ENCODE data around the gene GPR173. TPM values are rescaled to one million over a fixed set of nuclear protein-coding genes. Genes with fewer than 3 reads are reported as not detected.

GPR173 gene
- total RNA-seq, 3 donors from 2014 or later, result 0.38 to 2.2 (median 1.3) TPM

- Histone ChIP-seq H3K4me1 (ENCODE audit: low read depth) (no peaks in the 10 kb centered on the region), H3K9me3 (no peaks in the 10 kb centered on the region), H3K4me3 (no peak overlapping the region), H3K36me3 (ENCODE audit: low read depth) (no peaks in the 10 kb centered on the region)
- peak; percentile 16 for TF ChIP-seq CTCF (IDR thresholded peaks at IDR 0.05)
- peak; percentile 85 to 90 (median 87) for DNase-seq
- intact Hi-C loops (cut with DNase I, micrococcal nuclease), result no loop called here
- peak; percentile 79 for ATAC-seq
These were observed 44.6 kb downstream of the GPR173 start for GRCh38 chrX:53093177-53093655.

GRCh38 chrX:53093748-53094581, 45.4 kb downstream of the GPR173 start, which contains the start of gene KANTR:
KANTR (plus strand) TSS chrX:53094142; CDS start chrX:53124273, 30,131 bp downstream.
- H3K36me3 ChIP-seq (ENCODE audit: low read depth), result no peaks in the 10 kb centered on the region
- no peaks in the 10 kb centered on the region for H3K9me3 ChIP-seq
- DNase-seq (peak; percentile 84 to 89 (median 89)), ATAC-seq (peak; percentile 91)
- intact Hi-C loops (cut with DNase I, micrococcal nuclease), result no loop called here
- no peaks in the 10 kb centered on the region for H3K4me1 ChIP-seq (ENCODE audit: low read depth)
- no peak for TF ChIP-seq CTCF (IDR thresholded peaks at IDR 0.05)
- H3K4me3 ChIP-seq, result peak within 1 kb of the TSS; percentile 22

GRCh38 chrX:53094582-53094905, 46.0 kb downstream of the GPR173 start:
- intact Hi-C loops (cut with DNase I, micrococcal nuclease), result no loop called here
- H3K36me3 ChIP-seq (ENCODE audit: low read depth), result no peaks in the 10 kb centered on the region

GRCh38 chrX:53095796-53096195, 47.2 kb downstream of the GPR173 start:
- intact Hi-C loops (cut with DNase I, micrococcal nuclease), result no loop called here
- Histone ChIP-seq H3K36me3 (ENCODE audit: low read depth) (no peaks in the 10 kb centered on the region), H3K4me1 (ENCODE audit: low read depth) (no peaks in the 10 kb centered on the region), H3K4me3 (no peak overlapping the region), H3K9me3 (no peaks in the 10 kb centered on the region)
- TF ChIP-seq CTCF (IDR thresholded peaks at IDR 0.05), result no peak
- no peak for ATAC-seq
- no peak for DNase-seq

More at GRCh38 chrX:53094582-53094905, 46.0 kb downstream of the GPR173 start:
- ATAC-seq (no peak), DNase-seq (no peak)
- Histone ChIP-seq H3K9me3 (no peaks in the 10 kb centered on the region), H3K4me3 (peak overlapping the region; percentile 22), H3K4me1 (ENCODE audit: low read depth) (no peaks in the 10 kb centered on the region)
- no peak for TF ChIP-seq CTCF (IDR thresholded peaks at IDR 0.05)

- Histone ChIP-seq H3K4me1 (ENCODE audit: low read depth) (no peaks in the 10 kb centered on the region), H3K9me3 (no peaks in the 10 kb centered on the region), H3K4me3 (no peak overlapping the region), H3K36me3 (ENCODE audit: low read depth) (no peaks in the 10 kb centered on the region)
- DNase-seq (no peak), ATAC-seq (peak; percentile 18)
- intact Hi-C loops (cut with DNase I, micrococcal nuclease), result no loop called here
- no peak for TF ChIP-seq CTCF (IDR thresholded peaks at IDR 0.05)
These were observed 66.4 kb downstream of the GPR173 start for GRCh38 chrX:53114864-53115549.
